22Rv1 (cell line): ENCODE measurements around the gene ZNF37A.

Source experiments
- H3K27ac ChIP-seq: fragments of 450-650 bp; 2 replicates; pipeline ENCODE4 v1.5.1; 2017
- CTCF ChIP-seq: fragments of 450-650 bp; IDR thresholded peaks from 2 replicates; pipeline ENCODE4 v1.5.1; 2017; ENCODE audit warnings: mild to moderate bottlenecking
- ZFX ChIP-seq: fragments of 450-650 bp; IDR thresholded peaks from 2 replicates; pipeline ENCODE4 v1.6.1; 2017; ENCODE audit warnings: antibody characterized with exemption, borderline replicate concordance

ZNF37A gene

GRCh38 chr10:38157270-38157685, 63.1 kb downstream of the ZNF37A start:
- TF ChIP-seq CTCF (no peak), ZFX (no peak)
- H3K27ac ChIP-seq: no peak overlapping the region

- TF ChIP-seq CTCF: no peak
- TF ChIP-seq ZFX: no peak
These were observed 64.9 kb downstream of the ZNF37A start for GRCh38 chr10:38159004-38159403.

GRCh38 chr10:38163617-38164016, 69.5 kb downstream of the ZNF37A start:
- no peak overlapping the region for H3K27ac ChIP-seq
- TF ChIP-seq ZFX (no peak), CTCF (no peak)

More at GRCh38 chr10:38159004-38159403, 64.9 kb downstream of the ZNF37A start:
- H3K27ac ChIP-seq: no peak overlapping the region

- H3K27ac ChIP-seq: no peak overlapping the region
- TF ChIP-seq CTCF: no peak
- no peak for TF ChIP-seq ZFX
These were observed 80.2 kb downstream of the ZNF37A start for GRCh38 chr10:38174336-38174735.

GRCh38 chr10:38184477-38184876, 90.3 kb downstream of the ZNF37A start:
- H3K27ac ChIP-seq: no peak overlapping the region

More at GRCh38 chr10:38184477-38184876, 90.3 kb downstream of the ZNF37A start:
- TF ChIP-seq ZFX (no peak), CTCF (no peak)
